Activated CD8-positive, alpha-beta T cell treated with anti-CD3 and anti-CD28 coated beads for 36 hours (primary cell): ENCODE results near the gene GLIS2. TPM values are rescaled to one million over a fixed set of nuclear protein-coding genes. Genes with fewer than 3 reads are reported as not detected.
A peak's percentile ranks its signal among the peaks of the same experiment; 100 is the strongest.

ENCODE experiments used
- ATAC-seq: fragments of 200-7000 bp; cut with Tn5 transposase; one replicate; pipeline ENCODE4 v1.10.0; 2021; ENCODE audit warnings: mild to moderate bottlenecking, moderate library complexity
- CTCF ChIA-PET: fragments of 350-600 bp; sonication (Branson Sonifier 250); formaldehyde crosslinking; loops from one replicate; lab custom pipeline; 2021; ENCODE audit warnings: antibody characterized with exemption; lab: Charles Lee
- POLR2A ChIA-PET: fragments of 350-600 bp; sonication (Branson Sonifier 250); formaldehyde crosslinking; loops from one replicate; lab custom pipeline; 2021; ENCODE audit warnings: antibody characterized with exemption; lab: Charles Lee
- DNase-seq: peaks from one replicate; pipeline ENCODE4 v3.0.0-alpha.2; 2020
- H3K27ac Mint-ChIP-seq: one replicate; pipeline ENCODE4 v1.8.0; 2021; ENCODE audit warnings: mild to moderate bottlenecking, mixed read lengths
- H3K27me3 Mint-ChIP-seq: one replicate; pipeline ENCODE4 v1.8.0; 2021; ENCODE audit warnings: mixed read lengths
- H3K36me3 Mint-ChIP-seq: one replicate; pipeline ENCODE4 v1.8.0; 2021; ENCODE audit warnings: low read depth, mixed read lengths
- H3K4me1 Mint-ChIP-seq: one replicate; pipeline ENCODE4 v1.8.0; 2021; ENCODE audit warnings: low read depth, mixed read lengths
- H3K4me3 Mint-ChIP-seq: one replicate; pipeline ENCODE4 v1.8.0; 2021; ENCODE audit warnings: mild to moderate bottlenecking, moderate library complexity, mixed read lengths
- H3K9me3 Mint-ChIP-seq: one replicate; pipeline ENCODE4 v1.8.0; 2021; ENCODE audit warnings: mixed read lengths
- CTCF ChIP-seq: fragments of 200-600 bp; IDR thresholded peaks from one replicate; pipeline ENCODE4 v1.8.0; 2022; ENCODE audit warnings: antibody characterized with exemption, mild to moderate bottlenecking
- intact Hi-C: fragments of 100-400 bp; cut with micrococcal nuclease; formaldehyde crosslinking; loops from one replicate; pipeline ENCODE4 v1.10.0; 2022
- total RNA-seq, 2 experiments: library from RNA; stranded (reverse); gene quantifications; one replicate each; pipeline ENCODE4 v1.2.3, GENCODE V29; 2021

Gene GLIS2
- total RNA-seq, 2 experiments from 2014 or later, result 0.49 to 0.77 TPM

- Mint-ChIP-seq H3K36me3 (no peaks in the 10 kb centered on the region), H3K4me3 (peak overlapping the region; percentile 79), H3K9me3 (no peaks in the 10 kb centered on the region), H3K4me1 (peaks cover 12% of the 10 kb centered on the region), H3K27ac (peak overlapping the region; percentile 72), H3K27me3 (peaks cover 16% of the 10 kb centered on the region)
- DNase-seq, result peak; percentile 53
- CTCF ChIA-PET, result interaction anchor here (1.0 kb wide), 1 partner anchor 13 kb away, joined by 6 read pairs; no protein-coding TSS in a partner anchor
- intact Hi-C loops, result no loop called here
- no peak for ATAC-seq
- POLR2A ChIA-PET, result interaction anchor here (0.7 to 1.2 kb wide), 2 partner anchors 44 to 81 kb away, joined by 3 to 4 read pairs; no protein-coding TSS in a partner anchor
- no peak for TF ChIP-seq CTCF
Measured at GRCh38 chr16:4314532-4315185, 1.2 kb upstream of the GLIS2 start.

- intact Hi-C loops, result no loop called here
- Mint-ChIP-seq H3K27me3 (peaks cover 16% of the 10 kb centered on the region), H3K36me3 (no peaks in the 10 kb centered on the region), H3K4me3 (no peak overlapping the region), H3K27ac (no peak overlapping the region), H3K9me3 (no peaks in the 10 kb centered on the region), H3K4me1 (peaks cover 12% of the 10 kb centered on the region)
- POLR2A ChIA-PET, result interaction anchor here (0.5 to 1.6 kb wide), 3 partner anchors 43 to 957 kb away, joined by 4 to 6 read pairs (median 5); no protein-coding TSS in a partner anchor
- no peak for TF ChIP-seq CTCF
- ATAC-seq, result no peak
- DNase-seq, result peak; percentile 29
- CTCF ChIA-PET, result interaction anchor here (1.0 to 1.1 kb wide), 3 partner anchors 8 to 62 kb away, joined by 3 to 4 read pairs (median 3); no protein-coding TSS in a partner anchor
Measured at GRCh38 chr16:4316108-4316863, 419 bp downstream of the GLIS2 start.

GRCh38 chr16:4316864-4317531 lies 1.1 kb downstream of the GLIS2 start:
- Mint-ChIP-seq H3K27ac (no peak overlapping the region), H3K36me3 (no peaks in the 10 kb centered on the region), H3K27me3 (peaks cover 16% of the 10 kb centered on the region), H3K4me1 (peaks cover 12% of the 10 kb centered on the region), H3K4me3 (no peak overlapping the region), H3K9me3 (no peaks in the 10 kb centered on the region)
- no peak for TF ChIP-seq CTCF
- no peak for ATAC-seq
- intact Hi-C loops, result no loop called here
- DNase-seq, result no peak
- ChIA-PET CTCF (interaction anchor here (1.0 to 2.4 kb wide), 4 partner anchors 8 to 63 kb away, joined by 3 to 9 read pairs (median 4); no protein-coding TSS in a partner anchor), POLR2A (interaction anchor here (0.5 to 1.6 kb wide), 4 partner anchors 11 to 958 kb away, joined by 3 to 6 read pairs (median 4); no protein-coding TSS in a partner anchor)

- Mint-ChIP-seq H3K36me3 (no peaks in the 10 kb centered on the region), H3K27ac (no peak overlapping the region), H3K27me3 (peaks cover 16% of the 10 kb centered on the region), H3K4me1 (peaks cover 12% of the 10 kb centered on the region), H3K4me3 (no peak overlapping the region), H3K9me3 (no peaks in the 10 kb centered on the region)
- ChIA-PET POLR2A (interaction anchor here (0.8 to 1.6 kb wide), 4 partner anchors 10 to 64 kb away, joined by 3 to 6 read pairs (median 4); no protein-coding TSS in a partner anchor), CTCF (interaction anchor here (1.0 to 2.4 kb wide), 4 partner anchors 9 to 14 kb away, joined by 3 to 9 read pairs (median 4); no protein-coding TSS in a partner anchor)
- intact Hi-C loops, result no loop called here
- no peak for TF ChIP-seq CTCF
- no peak for DNase-seq
- no peak for ATAC-seq
Measured at GRCh38 chr16:4317532-4318450, 1.9 kb downstream of the GLIS2 start.
